T-helper 1 cell treated with Interleukin-12 subunit alpha and Interleukin-12 subunit beta and Interleukin-4 antibody, amounts not matched to agents 30 ng/mL and 1 ng/mL, for 36 hours (primary cell): ENCODE results near the gene TEX10. TPM values are rescaled to one million over a fixed set of nuclear protein-coding genes. Genes with fewer than 3 reads are reported as not detected.
"Not testable (repeated sequence)": the region's sequence is repeated elsewhere in the genome, so short reads cannot be mapped to it uniquely, and the experiment has no call there.

Experiments used
- intact Hi-C: fragments of 100-400 bp; cut with micrococcal nuclease; formaldehyde crosslinking; loops from one replicate; pipeline ENCODE4 v1.15.1; 2024
- total RNA-seq: library from RNA; stranded (reverse); gene quantifications from 2 replicates; pipeline ENCODE4 v1.2.3, GENCODE V29; 2022

The TEX10 gene
- total RNA-seq, 1 donor from 2014 or later: 19.2 TPM

- intact Hi-C loops: loop anchor here (2.0 to 5.0 kb wide), 5 partner anchors 27 to 1554 kb away; partner anchors contain the start of genes ANKS6, MRPL50, RNF20 and ZNF189
Measured at GRCh38 chr9:100351508-100351907, 1.2 kb downstream of the TEX10 start.

GRCh38 chr9:100350188-100350587 lies 2.6 kb downstream of the TEX10 start:
- intact Hi-C loops: loop anchor here (2.0 to 5.0 kb wide), 5 partner anchors 25 to 1553 kb away; partner anchors contain the start of genes ANKS6, MRPL50, RNF20 and ZNF189

GRCh38 chr9:100346836-100347235 lies 5.9 kb downstream of the TEX10 start:
- intact Hi-C loops: no loop called here

- intact Hi-C loops: no loop called here
Measured at GRCh38 chr9:100341889-100342288, 10.9 kb downstream of the TEX10 start.

- intact Hi-C loops: no loop called here
Measured at GRCh38 chr9:100340224-100340623, 12.5 kb downstream of the TEX10 start.

- intact Hi-C loops: not testable (repeated sequence)
Measured at GRCh38 chr9:100338736-100339135, 14.0 kb downstream of the TEX10 start.

- intact Hi-C loops: loop anchor here (1.0 to 5.0 kb wide), 7 partner anchors 26 to 1162 kb away; partner anchors contain the start of genes ERP44 and INVS
Measured at GRCh38 chr9:100324594-100325200, 28.0 kb downstream of the TEX10 start.

GRCh38 chr9:100322954-100323536 lies 29.7 kb downstream of the TEX10 start:
- intact Hi-C loops: loop anchor here (1.0 to 5.0 kb wide), 4 partner anchors 295 to 1161 kb away; no protein-coding TSS in a partner anchor

- intact Hi-C loops: no loop called here
Measured at GRCh38 chr9:100317706-100318105, 35.0 kb downstream of the TEX10 start.

GRCh38 chr9:100315561-100315960 lies 37.2 kb downstream of the TEX10 start:
- intact Hi-C loops: no loop called here

GRCh38 chr9:100309992-100310391 lies 42.8 kb downstream of the TEX10 start:
- intact Hi-C loops: no loop called here

GRCh38 chr9:100308965-100309564 lies 43.7 kb downstream of the TEX10 start:
- intact Hi-C loops: no loop called here

GRCh38 chr9:100307080-100307479 lies 45.7 kb downstream of the TEX10 start:
- intact Hi-C loops: no loop called here

GRCh38 chr9:100306283-100306682 lies 46.5 kb downstream of the TEX10 start:
- intact Hi-C loops: no loop called here

- intact Hi-C loops: no loop called here
Measured at GRCh38 chr9:100303747-100304146, 49.0 kb downstream of the TEX10 start.

- intact Hi-C loops: no loop called here
Measured at GRCh38 chr9:100298378-100298777, 54.4 kb downstream of the TEX10 start.

- intact Hi-C loops: no loop called here
Measured at GRCh38 chr9:100296407-100296806, 56.3 kb downstream of the TEX10 start.

GRCh38 chr9:100295240-100295639 lies 57.5 kb downstream of the TEX10 start:
- intact Hi-C loops: no loop called here

- intact Hi-C loops: no loop called here
Measured at GRCh38 chr9:100294806-100295205, 57.9 kb downstream of the TEX10 start.

- intact Hi-C loops: no loop called here
Measured at GRCh38 chr9:100294341-100294740, 58.4 kb downstream of the TEX10 start.

- intact Hi-C loops: no loop called here
Measured at GRCh38 chr9:100292414-100292813, 60.3 kb downstream of the TEX10 start.

GRCh38 chr9:100290714-100291113 lies 62.0 kb downstream of the TEX10 start:
- intact Hi-C loops: no loop called here
